ENCODE data around the gene PITHD1. TPM values are rescaled to one million over a fixed set of nuclear protein-coding genes. Genes with fewer than 3 reads are reported as not detected.

The PITHD1 gene
- total and polyA plus RNA-seq, 12 donors = 25.3 to 71.7 (median 43.3) TPM

DNA sequence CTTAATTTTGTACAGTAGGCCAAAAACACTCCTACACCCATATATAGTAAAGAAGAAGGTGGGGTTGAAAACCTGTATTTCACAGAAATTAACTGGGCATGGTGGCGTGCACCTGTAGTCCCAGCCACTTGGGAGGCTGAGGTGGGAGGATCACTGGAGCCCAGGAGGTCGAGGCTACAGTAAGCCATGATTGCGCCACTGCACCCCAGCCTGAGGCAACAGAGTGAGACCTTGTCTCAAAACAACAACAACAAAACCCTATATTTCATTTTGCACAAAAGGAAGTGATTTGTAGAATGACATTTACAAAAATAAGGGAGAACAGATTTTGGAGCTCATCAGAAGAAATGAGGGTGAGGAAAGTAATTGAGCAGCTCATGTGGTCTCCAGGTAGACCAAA lies 10.5 kb downstream of the PITHD1 start:
- WGBS, 2 donors = 94 to 97% methylated on average over 3 of the region's 3 CpGs
- Histone ChIP-seq H3K4me1 (peaks cover 4 to 39% (median 27%) of the 10 kb centered on the region in 9 donors), H3K9me3 (no peaks in the 10 kb centered on the region), H3K4me3 (no peak overlapping the region), H3K27me3 (no peaks in the 10 kb centered on the region), H3K36me3 (peaks cover 0 to 64% (median 27%) of the 10 kb centered on the region in 9 donors), H3K27ac (no peak overlapping the region)
- DNase-seq = no peak
- no peak for TF ChIP-seq CTCF (IDR thresholded peaks at IDR 0.05)
- intact Hi-C loops (cut with DNase I) = no loop called here
- no peak for ATAC-seq

DNA sequence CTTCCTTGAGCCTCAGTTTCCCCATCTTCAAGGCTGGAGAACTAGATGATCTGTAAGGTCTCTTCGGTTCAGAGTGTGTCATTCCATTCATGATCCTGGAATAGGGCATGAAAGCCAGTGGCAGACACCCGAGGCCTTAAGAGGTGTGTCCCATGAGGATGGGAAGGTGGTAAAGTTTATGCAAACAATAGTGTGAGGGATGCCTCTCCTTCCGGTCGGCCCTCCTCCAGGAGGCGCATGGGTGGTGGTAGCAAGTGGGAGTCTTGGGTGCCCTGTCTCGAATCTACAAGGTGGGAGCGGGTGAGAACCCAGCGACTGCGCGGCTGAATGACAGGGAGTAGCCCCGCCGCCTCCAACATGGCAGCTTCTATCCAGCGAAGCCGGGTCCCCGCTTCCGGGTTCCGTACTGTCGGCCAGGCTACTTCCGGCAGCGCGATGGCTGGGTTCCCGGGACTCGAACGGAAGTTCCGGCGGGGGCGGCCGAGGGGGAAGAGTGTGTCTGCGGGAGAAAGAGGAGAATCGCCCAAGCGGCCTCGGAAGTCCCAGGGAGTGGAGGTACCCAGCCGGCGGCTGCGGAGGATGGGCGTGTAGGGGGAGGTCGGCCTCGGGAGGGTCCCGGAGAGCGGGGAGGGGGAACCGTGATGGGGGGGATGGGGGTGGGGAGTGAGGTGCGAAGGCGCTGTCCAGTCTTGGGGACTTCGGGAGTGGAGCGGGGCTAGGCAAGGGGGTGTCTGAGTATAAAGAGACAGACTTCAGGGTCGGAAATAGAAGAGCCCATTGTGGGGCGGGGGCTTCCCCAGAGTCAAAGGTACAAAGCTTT lies 12.7 kb downstream of the PITHD1 start, which contains the start of gene LYPLA2:
Gene LYPLA2, plus strand, starts transcription at position 450 of the 820 bp plus-strand sequence. CDS start 1,538 bp downstream, outside the sequence.
- Histone ChIP-seq H3K4me3 (peak within 1 kb of the TSS; percentile 57 to 88 (median 82)), H3K4me1 (peaks cover 4 to 37% (median 27%) of the 10 kb centered on the region in 9 donors), H3K27ac (peak within 1 kb of the TSS in 9 of 10 donors; percentile 57 to 91 (median 84)), H3K27me3 (no peaks in the 10 kb centered on the region), H3K36me3 (peaks cover 0 to 62% (median 34%) of the 10 kb centered on the region in 9 donors), H3K9me3 (no peaks in the 10 kb centered on the region)
- peak; percentile 83 to 96 (median 94) for ATAC-seq
- intact Hi-C loops (cut with DNase I) = no loop called here
- WGBS, 2 donors = 1% methylated on average over 43 to 47 of the region's 47 CpGs
- peak; percentile 94 to 95 for DNase-seq
- no peak for TF ChIP-seq CTCF (IDR thresholded peaks at IDR 0.05)

DNA sequence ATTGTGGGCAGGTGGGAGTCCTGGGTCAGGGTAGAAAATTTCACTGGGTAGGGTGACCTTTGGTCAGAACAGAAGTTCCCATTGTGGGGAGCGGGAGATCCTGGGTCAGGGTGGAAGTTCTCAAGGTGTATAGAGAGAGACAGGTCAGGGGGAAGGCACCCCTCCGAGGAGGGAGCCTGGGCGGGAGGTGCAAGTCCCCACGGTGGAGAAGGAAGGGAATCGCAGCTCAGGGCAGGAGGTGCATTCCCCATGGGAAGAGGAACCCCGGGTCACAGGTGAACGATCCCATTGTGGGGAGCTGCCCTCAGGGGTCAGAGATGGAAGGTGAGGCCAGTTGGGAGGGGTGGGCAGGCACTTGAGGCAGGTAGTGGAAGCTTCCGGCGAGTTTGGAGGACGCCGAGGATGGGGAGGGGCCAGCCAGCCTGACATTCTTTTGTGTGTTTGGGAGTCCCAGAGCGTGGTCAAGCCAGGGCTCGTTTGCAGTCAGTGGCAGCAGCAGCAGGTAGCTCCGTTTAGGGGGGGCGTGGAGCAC lies 13.4 kb downstream of the PITHD1 start:
- no peak for TF ChIP-seq CTCF (IDR thresholded peaks at IDR 0.05)
- peak in 5 of 8 donors; percentile 5 to 20 (median 17) for ATAC-seq
- peak overlapping the region in 9 of 10 donors; percentile 57 to 91 (median 84) for H3K27ac ChIP-seq

DNA sequence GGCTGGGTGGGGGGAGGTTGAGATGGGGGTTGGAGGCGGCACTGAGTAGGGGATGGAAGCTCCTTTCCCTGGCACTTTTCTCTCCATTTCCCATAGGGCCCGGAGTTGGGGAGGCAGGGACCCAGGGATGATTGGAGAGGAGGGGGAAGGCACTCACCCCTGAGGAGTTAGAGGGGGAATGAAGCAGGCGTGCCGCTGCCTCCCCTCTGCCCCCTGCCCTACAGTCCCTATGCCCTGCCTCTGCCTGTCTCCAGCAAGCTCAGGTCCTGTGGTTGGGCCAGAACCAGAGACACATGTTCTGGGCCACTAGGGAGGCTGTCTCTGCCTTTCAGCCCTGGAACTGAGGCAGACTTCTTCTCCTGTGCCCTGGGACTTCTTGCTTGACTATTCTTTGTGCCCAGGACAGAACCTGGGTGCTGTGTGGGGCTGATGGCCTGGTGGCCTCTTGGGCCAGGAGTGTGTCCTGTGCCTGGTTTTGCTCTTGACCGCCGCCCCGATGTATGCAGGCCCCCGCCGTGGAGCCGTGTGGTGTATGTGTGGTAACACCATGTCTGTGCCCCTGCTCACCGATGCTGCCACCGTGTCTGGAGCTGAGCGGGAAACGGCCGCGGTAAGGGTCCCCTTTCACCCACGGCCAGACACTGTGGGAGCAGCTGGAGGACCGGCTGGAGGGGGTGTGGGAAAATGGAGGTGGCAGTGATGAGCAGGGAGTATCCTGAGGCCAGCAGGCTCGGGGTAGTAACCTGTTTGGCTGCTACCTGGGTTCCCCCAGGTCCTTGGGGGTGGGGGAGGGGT lies 14.1 kb downstream of the PITHD1 start:
- TF ChIP-seq CTCF (IDR thresholded peaks at IDR 0.05) = no peak
- intact Hi-C loops (cut with DNase I) = no loop called here
- H3K27ac ChIP-seq = peak overlapping the region in 3 of 10 donors; percentile 84 to 90 (median 84)
- H3K36me3 ChIP-seq = peaks cover 0 to 60% (median 22%) of the 10 kb centered on the region in 9 donors
- no peaks in the 10 kb centered on the region for H3K9me3 ChIP-seq
- ATAC-seq (no peak), DNase-seq (no peak)
- H3K27me3 ChIP-seq = no peaks in the 10 kb centered on the region
- 71% methylated on average over 19 of the region's 19 CpGs for WGBS, 2 donors
- peak overlapping the region in 9 of 10 donors; percentile 67 to 88 (median 82) for H3K4me3 ChIP-seq
- peaks cover 4 to 37% (median 27%) of the 10 kb centered on the region in 9 donors for H3K4me1 ChIP-seq

More for the DNA sequence above, 13.4 kb downstream of the PITHD1 start:
- DNase-seq = no peak
- Histone ChIP-seq H3K4me3 (peak overlapping the region; percentile 57 to 88 (median 82)), H3K27me3 (no peaks in the 10 kb centered on the region), H3K9me3 (no peaks in the 10 kb centered on the region), H3K4me1 (peaks cover 4 to 37% (median 27%) of the 10 kb centered on the region in 9 donors), H3K36me3 (peaks cover 0 to 60% (median 29%) of the 10 kb centered on the region in 9 donors)
- intact Hi-C loops (cut with DNase I) = no loop called here
- WGBS, 2 donors = 1% methylated on average over 15 of the region's 15 CpGs
